ENCODE data around the gene PPP3CA.

PPP3CA gene

GRCh38 chr4:100981447-100982204, 365.7 kb downstream of the PPP3CA start:
- no peak for TF ChIP-seq Cebpa-rat (IDR thresholded peaks at IDR 0.05)
- H3K4me2 ChIP-seq = no peak overlapping the region
- no peak overlapping the region for H3K27ac ChIP-seq
- no peaks in the 10 kb centered on the region for H3K4me1 ChIP-seq
- no peaks in the 10 kb centered on the region for H3K27me3 ChIP-seq
- H4K20me1 ChIP-seq = no peaks in the 10 kb centered on the region
- no peaks in the 10 kb centered on the region for H3K9me3 ChIP-seq
- no peak overlapping the region for H3K4me3 ChIP-seq
- H3K36me3 ChIP-seq = no peaks in the 10 kb centered on the region
- H3K9ac ChIP-seq = no peak overlapping the region

- Histone ChIP-seq H3K27ac (no peak overlapping the region), H4K20me1 (no peaks in the 10 kb centered on the region), H3K4me1 (0 out of 2 replicates have a peak, but pooled peaks cover 3% of the 10 kb centered on the region), H3K4me2 (no peak overlapping the region), H3K9me3 (no peaks in the 10 kb centered on the region), H3K27me3 (no peaks in the 10 kb centered on the region), H3K36me3 (no peaks in the 10 kb centered on the region), H3K9ac (no peak overlapping the region), H3K4me3 (no peak overlapping the region)
- no peak for TF ChIP-seq Cebpa-rat (IDR thresholded peaks at IDR 0.05)
Observed at GRCh38 chr4:100979736-100980135, 367.6 kb downstream of the PPP3CA start.

- Histone ChIP-seq H3K4me1 (0 out of 2 replicates have a peak, but pooled peaks cover 4% of the 10 kb centered on the region), H3K36me3 (no peaks in the 10 kb centered on the region), H4K20me1 (no peaks in the 10 kb centered on the region), H3K4me3 (no peak overlapping the region), H3K9me3 (no peaks in the 10 kb centered on the region), H3K4me2 (no peak overlapping the region), H3K27ac (no peak overlapping the region), H3K9ac (no peak overlapping the region), H3K27me3 (no peaks in the 10 kb centered on the region)
- TF ChIP-seq Cebpa-rat (IDR thresholded peaks at IDR 0.05) = no peak
Observed at GRCh38 chr4:100977746-100978397, 369.5 kb downstream of the PPP3CA start.

GRCh38 chr4:100977274-100977673, 370.1 kb downstream of the PPP3CA start:
- H3K36me3 ChIP-seq = no peaks in the 10 kb centered on the region
- no peak overlapping the region for H3K9ac ChIP-seq
- H3K27me3 ChIP-seq = no peaks in the 10 kb centered on the region
- no peak overlapping the region for H3K4me3 ChIP-seq
- no peaks in the 10 kb centered on the region for H4K20me1 ChIP-seq
- 0 out of 2 replicates have a peak, but pooled peaks cover 4% of the 10 kb centered on the region for H3K4me1 ChIP-seq
- no peak for TF ChIP-seq Cebpa-rat (IDR thresholded peaks at IDR 0.05)
- H3K9me3 ChIP-seq = no peaks in the 10 kb centered on the region
- H3K4me2 ChIP-seq = no peak overlapping the region
- H3K27ac ChIP-seq = no peak overlapping the region

All from BLaER1 (cell line).